CD14-positive monocyte (primary cell): Measurements from ENCODE around the gene UGT1A10. TPM values are rescaled to one million over a fixed set of nuclear protein-coding genes. Genes with fewer than 3 reads are reported as not detected.
"Not testable (repeated sequence)": the region's sequence is repeated elsewhere in the genome, so short reads cannot be mapped to it uniquely, and the experiment has no call there.

Source experiments
- DNase-seq, 3 donors: peaks; one replicate each; pipeline ENCODE4 v3.0.0-alpha.2; 2011 to 2022
- H2AFZ ChIP-seq: 2 replicates; pipeline ENCODE4 v1.6.0; 2012; ENCODE audit warnings: mild to moderate bottlenecking, low read depth, low read length, inconsistent platforms; ENCODE audit not compliant: insufficient read depth, poor library complexity, severe bottlenecking
- H3K27ac ChIP-seq, 2 donors: 1 replicate in 1 of 2; 2 replicates in 1 of 2; pipeline ENCODE4 v1.5.1; 2012 to 2013; ENCODE audit warnings: low read length in 2 of 2, control low read depth in 1 of 2, inconsistent platforms in 1 of 2, low read depth in 1 of 2, mild to moderate bottlenecking in 1 of 2
- H3K27me3 ChIP-seq, 2 donors: one replicate each; pipeline versions ENCODE4 v1.6.0 to v1.6.1; 2011 to 2013; ENCODE audit warnings: low read length in 2 of 2; ENCODE audit not compliant: control insufficient read depth in 2 of 2, insufficient read depth in 2 of 2
- H3K36me3 ChIP-seq, 2 donors: replicated peaks in 1 of 2; 1 replicate in 1 of 2; 2 replicates in 1 of 2; pipeline versions ENCODE4 v1.5.1 to v1.6.1; 2012 to 2013; ENCODE audit warnings: low read length in 2 of 2, control low read depth in 1 of 2, inconsistent platforms in 1 of 2, mild to moderate bottlenecking in 1 of 2; ENCODE audit not compliant: insufficient read depth in 2 of 2, control insufficient read depth in 1 of 2
- H3K4me1 ChIP-seq, 2 donors: 1 replicate in 1 of 2; 2 replicates in 1 of 2; pipeline versions ENCODE4 v1.5.1 to v1.6.1; 2012 to 2013; ENCODE audit warnings: low read length in 2 of 2, control low read depth in 1 of 2, inconsistent platforms in 1 of 2, mild to moderate bottlenecking in 1 of 2, moderate library complexity in 1 of 2; ENCODE audit not compliant: insufficient read depth in 2 of 2, control insufficient read depth in 1 of 2
- H3K4me2 ChIP-seq: replicated peaks from 2 replicates; pipeline ENCODE3; 2012; ENCODE audit warnings: low read length, moderate library complexity, mild to moderate bottlenecking; ENCODE audit not compliant: poor library complexity, severe bottlenecking; ENCODE audit errors: extremely low read depth
- H3K4me3 ChIP-seq, 3 experiments: fragments of 200-600 bp in 1 of 3; sonication (generic) in 1 of 3; replicated peaks in 1 of 3; 1 replicate in 2 of 3; 2 replicates in 1 of 3; pipeline ENCODE4 v1.5.1; 2011 to 2013; ENCODE audit warnings: low read length in 3 of 3, mild to moderate bottlenecking in 3 of 3, control low read depth in 2 of 3, low read depth in 2 of 3, inconsistent platforms in 1 of 3, moderate library complexity in 1 of 3
- H3K79me2 ChIP-seq: 2 replicates; pipeline ENCODE4 v1.6.0; 2012; ENCODE audit warnings: mild to moderate bottlenecking, control low read depth, inconsistent platforms, low read length, moderate library complexity; ENCODE audit not compliant: insufficient read depth
- H3K9ac ChIP-seq: 2 replicates; pipeline ENCODE4 v1.6.0; 2017; ENCODE audit warnings: low read length, mild to moderate bottlenecking; ENCODE audit not compliant: insufficient read depth, poor library complexity, severe bottlenecking
- H3K9me3 ChIP-seq, 2 donors: replicated peaks in 1 of 2; 1 replicate in 1 of 2; 2 replicates in 1 of 2; pipeline versions ENCODE4 v1.5.1 to v1.6.1; 2012 to 2013; ENCODE audit warnings: low read length in 2 of 2, control low read depth in 1 of 2; ENCODE audit not compliant: control insufficient read depth in 1 of 2, insufficient read depth in 1 of 2
- H4K20me1 ChIP-seq: 2 replicates; pipeline ENCODE4 v1.6.0; 2012; ENCODE audit warnings: mild to moderate bottlenecking, low read length, control low read depth, moderate library complexity; ENCODE audit not compliant: insufficient read depth
- H3K27ac Mint-ChIP-seq, 7 donors: one replicate each; pipeline ENCODE4 v1.8.0; 2020; ENCODE audit warnings: mild to moderate bottlenecking in 7 of 7, mixed read lengths in 7 of 7, moderate library complexity in 6 of 7, inconsistent platforms in 2 of 7
- H3K27me3 Mint-ChIP-seq, 3 donors: one replicate each; pipeline ENCODE4 v1.8.0; 2021 to 2022; ENCODE audit warnings: low read depth in 3 of 3, mild to moderate bottlenecking in 3 of 3, mixed read lengths in 3 of 3, moderate library complexity in 3 of 3, inconsistent platforms in 1 of 3
- H3K36me3 Mint-ChIP-seq, 2 donors: one replicate each; pipeline ENCODE4 v1.8.0; 2020; ENCODE audit warnings: mixed read lengths in 2 of 2, inconsistent platforms in 1 of 2, mild to moderate bottlenecking in 1 of 2
- H3K4me1 Mint-ChIP-seq: one replicate; pipeline ENCODE4 v1.8.0; 2020; ENCODE audit warnings: mild to moderate bottlenecking, mixed read lengths
- H3K4me3 Mint-ChIP-seq, 2 donors: one replicate each; pipeline ENCODE4 v1.8.0; 2020; ENCODE audit warnings: mild to moderate bottlenecking in 2 of 2, mixed read lengths in 2 of 2, moderate library complexity in 1 of 2
- H3K9me3 Mint-ChIP-seq, 7 donors: one replicate each; pipeline ENCODE4 v1.8.0; 2020 to 2022; ENCODE audit warnings: mixed read lengths in 7 of 7, mild to moderate bottlenecking in 6 of 7, moderate library complexity in 6 of 7, inconsistent platforms in 2 of 7
- CTCF ChIP-seq: fragments of 200-600 bp; IDR thresholded peaks from one replicate; pipeline ENCODE4 v1.8.0; 2022; ENCODE audit warnings: antibody characterized with exemption, mild to moderate bottlenecking
- WGBS: methylation state at CpG from one replicate; pipeline ENCODE4 v1.1.5; 2013; ENCODE audit warnings: missing lambda C conversion rate; ENCODE audit not compliant: insufficient coverage; 5-methylcytosine and 5-hydroxymethylcytosine counted together
- intact Hi-C, 2 donors: fragments of 100-400 bp; cut with micrococcal nuclease; formaldehyde crosslinking; loops; one replicate each; pipeline versions ENCODE4 v1.15.0 to v1.15.1; 2023
- polyA plus RNA-seq, 3 donors: library from polyadenylated mRNA; depleted of rRNA in 1 of 3; unstranded in 2 of 3; stranded (reverse) in 1 of 3; fragments of 300-500 nt in 2 of 3; fragments of >200 nt in 1 of 3; fragmentation: Illumina TruSeq in 2 of 3; gene quantifications; 1 replicate in 2 of 3; 2 replicates in 1 of 3; pipeline ENCODE4 v1.2.3, GENCODE V29; 2012 to 2021

UGT1A10 gene
- polyA plus RNA-seq, 3 donors = not detected

DNA sequence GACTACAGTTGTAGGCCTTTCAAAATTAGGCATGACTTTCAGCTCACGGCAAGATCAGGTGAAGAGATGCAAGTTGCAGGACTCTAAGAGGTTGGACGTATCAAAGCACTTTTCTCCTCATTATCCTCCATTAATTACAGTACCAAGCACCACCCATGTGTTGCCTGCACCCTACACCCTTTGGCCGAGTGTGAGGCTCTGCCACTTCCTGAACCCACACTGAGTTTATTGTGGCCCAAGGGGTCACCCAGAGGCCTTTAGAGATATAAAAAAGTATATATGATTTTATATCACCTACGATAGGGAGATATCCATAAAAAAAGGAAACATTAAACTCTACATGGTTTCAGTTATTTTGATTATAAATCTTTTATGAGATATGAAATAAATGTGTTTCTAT lies 16.0 kb upstream of the UGT1A10 start:
- Histone ChIP-seq H3K4me3 (no peak overlapping the region), H3K4me2 (no peak overlapping the region), H3K4me1 (no peaks in the 10 kb centered on the region), H3K9ac (no peak overlapping the region), H4K20me1 (no peaks in the 10 kb centered on the region), H2AFZ (no peak overlapping the region), H3K36me3 (no peaks in the 10 kb centered on the region), H3K27me3 (no peaks in the 10 kb centered on the region), H3K79me2 (no peaks in the 10 kb centered on the region), H3K27ac (no peak overlapping the region), H3K9me3 (no peaks in the 10 kb centered on the region)
- TF ChIP-seq CTCF = no peak
- no peak overlapping the region for H3K4me3 Mint-ChIP-seq
- no peaks in the 10 kb centered on the region for H3K36me3 Mint-ChIP-seq
- H3K9me3 Mint-ChIP-seq = peaks cover 1 to 18% (median 3%) of the 10 kb centered on the region in 7 donors
- peaks cover 1 to 10% (median 5%) of the 10 kb centered on the region in 3 donors for H3K27me3 Mint-ChIP-seq
- 100% methylated on average over 2 of the region's 4 CpGs for WGBS
- intact Hi-C loops = no loop called here
- no peak for DNase-seq
- no peak overlapping the region for H3K27ac Mint-ChIP-seq
- no peaks in the 10 kb centered on the region for H3K4me1 Mint-ChIP-seq

- H3K27ac Mint-ChIP-seq, H3K9ac ChIP-seq, H3K27me3 Mint-ChIP-seq, H3K36me3 ChIP-seq, intact Hi-C loops, H3K79me2 ChIP-seq, H3K4me1 Mint-ChIP-seq, DNase-seq, H2AFZ ChIP-seq, H3K4me1 ChIP-seq, H3K4me3 Mint-ChIP-seq, H3K27me3 ChIP-seq, H3K36me3 Mint-ChIP-seq, H3K27ac ChIP-seq, H3K9me3 ChIP-seq, H3K4me2 ChIP-seq, H3K4me3 ChIP-seq, H4K20me1 ChIP-seq: not testable (repeated sequence)
- WGBS = no CpG with 5 or more reads among the region's 5 CpGs
- H3K9me3 Mint-ChIP-seq = peaks cover 0 to 12% (median 3%) of the 10 kb centered on the region in 7 donors
These were observed 14.4 kb upstream of the UGT1A10 start for GRCh38 chr2:233621863-233622262.
